GM23338 (cell line): ENCODE data around the gene TARBP2. TPM values are rescaled to one million over a fixed set of nuclear protein-coding genes. Genes with fewer than 3 reads are reported as not detected.

ENCODE experiments used
- ATAC-seq: fragments of 200-7000 bp; cut with Tn5 transposase; 3 replicates; pipeline ENCODE4 v1.9.1; 2020
- DNase-seq: peaks from one replicate; pipeline ENCODE4 v3.0.0-alpha.2; 2015; ENCODE audit warnings: low spot score
- H2AFZ ChIP-seq: fragments of 200-600 bp; sonication (generic); 2 replicates; pipeline ENCODE4 v1.8.0; 2016; ENCODE audit warnings: antibody characterized with exemption, mild to moderate bottlenecking, moderate library complexity
- H3F3A ChIP-seq: fragments of 200-600 bp; sonication (generic); replicated peaks from 2 replicates; pipeline ENCODE4 v1.8.0; 2017; ENCODE audit warnings: antibody characterized with exemption, mixed run types, low read depth
- H3K27ac ChIP-seq: fragments of 200-600 bp; sonication (generic); 2 replicates; pipeline ENCODE4 v1.6.1; 2016; ENCODE audit warnings: low read depth
- H3K27me3 ChIP-seq: fragments of 200-600 bp; sonication (generic); 2 replicates; pipeline ENCODE4 v1.8.0; 2016; ENCODE audit warnings: mild to moderate bottlenecking, mixed run types, moderate library complexity; ENCODE audit not compliant: insufficient read depth
- H3K36me3 ChIP-seq: fragments of 200-600 bp; sonication (generic); 2 replicates; pipeline ENCODE4 v1.8.0; 2016; ENCODE audit warnings: mild to moderate bottlenecking; ENCODE audit not compliant: insufficient read depth
- H3K4me1 ChIP-seq: fragments of 200-600 bp; sonication (generic); 2 replicates; pipeline ENCODE4 v1.8.0; 2016; ENCODE audit warnings: mild to moderate bottlenecking, moderate library complexity; ENCODE audit not compliant: insufficient read depth
- H3K4me2 ChIP-seq: fragments of 200-600 bp; sonication (generic); 2 replicates; pipeline ENCODE4 v1.7.1; 2017; ENCODE audit warnings: mixed run types
- H3K4me3 ChIP-seq: fragments of 200-600 bp; sonication (generic); 2 replicates; pipeline ENCODE4 v1.6.1; 2016; ENCODE audit warnings: mixed run types
- H3K79me2 ChIP-seq: fragments of 200-600 bp; sonication (generic); replicated peaks from 2 replicates; pipeline ENCODE4 v1.8.0; 2017; ENCODE audit warnings: mild to moderate bottlenecking; ENCODE audit not compliant: insufficient read depth
- H3K9me2 ChIP-seq: fragments of 200-600 bp; sonication (generic); 2 replicates; pipeline ENCODE4 v1.8.0; 2017; ENCODE audit not compliant: insufficient read depth
- H4K20me1 ChIP-seq: fragments of 200-600 bp; sonication (generic); replicated peaks from 2 replicates; pipeline ENCODE4 v1.8.0; 2017; ENCODE audit warnings: mild to moderate bottlenecking; ENCODE audit not compliant: insufficient read depth
- H3K27ac Mint-ChIP-seq: 2 replicates; pipeline ENCODE4 v1.8.0; 2020; ENCODE audit warnings: inconsistent platforms, mild to moderate bottlenecking, moderate library complexity, mixed read lengths
- H3K27me3 Mint-ChIP-seq: 3 replicates; pipeline ENCODE4 v1.8.0; 2022; ENCODE audit warnings: low read depth, mild to moderate bottlenecking, moderate library complexity, mixed read lengths, inconsistent platforms; ENCODE audit not compliant: insufficient read depth, poor library complexity
- H3K36me3 Mint-ChIP-seq: 3 replicates; pipeline ENCODE4 v1.8.0; 2021; ENCODE audit warnings: low read depth, mild to moderate bottlenecking, inconsistent platforms, moderate library complexity, mixed read lengths
- H3K4me1 Mint-ChIP-seq: 3 replicates; pipeline ENCODE4 v1.8.0; 2020; ENCODE audit warnings: mild to moderate bottlenecking, inconsistent platforms, mixed read lengths
- H3K4me3 Mint-ChIP-seq: 3 replicates; pipeline ENCODE4 v1.8.0; 2021; ENCODE audit warnings: moderate library complexity, mild to moderate bottlenecking, inconsistent platforms, mixed read lengths
- H3K9me3 Mint-ChIP-seq: 3 replicates; pipeline ENCODE4 v1.8.0; 2020; ENCODE audit warnings: moderate library complexity, mild to moderate bottlenecking, inconsistent platforms, mixed read lengths
- NANOG ChIP-seq: IDR thresholded peaks from 2 replicates; pipeline ENCODE4 v1.6.1; 2016; ENCODE audit warnings: antibody characterized with exemption, borderline replicate concordance
- REST ChIP-seq: IDR thresholded peaks from one replicate; pipeline ENCODE4 v1.6.1; 2018; ENCODE audit warnings: antibody characterized with exemption; ENCODE audit not compliant: unreplicated experiment
- STAT1 ChIP-seq: IDR thresholded peaks from one replicate; pipeline ENCODE4 v1.6.1; 2016; ENCODE audit warnings: antibody characterized with exemption; ENCODE audit not compliant: unreplicated experiment
- ZNF462 ChIP-seq: fragments of 250-450 bp; sonication (Bioruptor Pico); IDR thresholded peaks from 2 replicates; pipeline ENCODE4 v1.5.0; 2020; ENCODE audit warnings: mild to moderate bottlenecking, moderate library complexity
- polyA plus RNA-seq: library from polyadenylated mRNA; unstranded; fragments of >200 nt; fragmentation: Nextera tagmentation; extraction: Ambion mirVana; gene quantifications from 2 replicates; pipeline ENCODE4 v1.2.1, GENCODE V29; 2016
- total RNA-seq: library from RNA; depleted of rRNA; stranded (reverse); fragments of >200 nt; shearing (Covaris generic); gene quantifications from 2 replicates; pipeline ENCODE4 v1.2.3, GENCODE V29; 2014

The TARBP2 gene
- total and polyA plus RNA-seq, 2 experiments from 2014 or later: 57.0 to 83.4 TPM

GRCh38 chr12:53461059-53461458 lies 40.0 kb upstream of the TARBP2 start (continued):
- TF ChIP-seq REST: no peak

- Mint-ChIP-seq H3K4me3 (no peak overlapping the region), H3K36me3 (peaks cover 99% of the 10 kb centered on the region), H3K4me1 (peaks cover 51% of the 10 kb centered on the region), H3K9me3 (no peaks in the 10 kb centered on the region), H3K27me3 (peaks cover 9% of the 10 kb centered on the region), H3K27ac (no peak overlapping the region)
- DNase-seq (no peak), ATAC-seq (no peak)
- Histone ChIP-seq H3K4me2 (no peak overlapping the region), H4K20me1 (peaks cover 88% of the 10 kb centered on the region), H3K36me3 (peaks cover 97% of the 10 kb centered on the region), H3K4me3 (no peak overlapping the region), H3K27me3 (no peaks in the 10 kb centered on the region), H3K9me2 (no peaks in the 10 kb centered on the region), H3K79me2 (peaks cover 97% of the 10 kb centered on the region), H3F3A (peaks cover 61% of the 10 kb centered on the region), H2AFZ (no peak overlapping the region), H3K27ac (no peak overlapping the region), H3K4me1 (peaks cover 11% of the 10 kb centered on the region; the same call in 1 of the 2 replicates)
- TF ChIP-seq NANOG (no peak), STAT1 (no peak), ZNF462 (CRISPR knock-in tag) (no peak)
Observed at GRCh38 chr12:53461591-53461990, 39.5 kb upstream of the TARBP2 start.
